ENCODE measurements around the gene LDLRAD3.
"Not testable (repeated sequence)": the region's sequence is repeated elsewhere in the genome, so short reads cannot be mapped to it uniquely, and the experiment has no call there.

Gene LDLRAD3

DNA sequence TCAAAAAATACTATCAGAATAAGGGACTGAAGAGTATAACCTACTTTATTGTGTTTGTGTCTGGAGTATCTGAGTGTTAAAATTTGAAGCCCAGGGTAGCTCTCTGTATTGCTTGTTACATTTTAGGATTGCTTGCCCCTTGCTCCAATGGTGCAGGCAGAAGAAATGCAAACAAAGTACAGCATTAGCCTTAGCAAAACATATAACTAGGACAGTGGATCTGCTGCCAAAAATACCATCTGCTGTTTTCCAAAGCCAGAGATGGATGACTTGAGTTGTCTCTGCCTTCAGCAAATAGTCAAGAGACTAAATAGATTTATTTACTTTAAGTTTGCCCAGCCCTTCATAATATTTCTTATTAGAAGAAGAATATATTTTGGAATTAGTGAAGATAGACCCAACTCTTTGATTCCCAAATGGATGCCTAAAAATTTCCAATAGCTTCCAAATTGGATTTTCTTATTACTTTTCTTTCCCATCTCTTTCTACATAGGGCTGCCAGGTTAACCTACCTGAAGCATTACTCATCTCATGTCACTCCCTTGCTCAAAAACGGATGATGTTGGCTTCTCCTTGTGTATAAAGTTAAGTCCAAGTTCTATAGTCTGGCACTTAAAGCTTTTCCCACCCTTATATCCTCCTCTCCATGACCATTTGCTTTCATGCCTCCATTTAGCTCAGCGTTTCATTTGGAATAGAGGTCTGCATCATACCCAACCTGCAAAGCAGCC, 66.3 kb downstream of the LDLRAD3 start:
- peaks cover 18% of the 10 kb centered on the region for H3K4me1 ChIP-seq (ENCODE audit: control insufficient read depth, insufficient read depth, low read length)
- H3K36me3 ChIP-seq (ENCODE audit: control insufficient read depth, insufficient read depth, low read length), result no peaks in the 10 kb centered on the region
- no peak overlapping the region for H3K4me3 ChIP-seq (ENCODE audit: low read depth, low read length)
- no peaks in the 10 kb centered on the region for H3K27me3 ChIP-seq (ENCODE audit: control insufficient read depth, insufficient read depth, low read length)
- H3K9me3 ChIP-seq (ENCODE audit: control insufficient read depth, insufficient read depth, low read length), result no peaks in the 10 kb centered on the region
- H3K27ac ChIP-seq (ENCODE audit: low read depth, low read length), result no peak overlapping the region
- H3K9ac ChIP-seq (ENCODE audit: low read depth, low read length), result no peak overlapping the region

DNA sequence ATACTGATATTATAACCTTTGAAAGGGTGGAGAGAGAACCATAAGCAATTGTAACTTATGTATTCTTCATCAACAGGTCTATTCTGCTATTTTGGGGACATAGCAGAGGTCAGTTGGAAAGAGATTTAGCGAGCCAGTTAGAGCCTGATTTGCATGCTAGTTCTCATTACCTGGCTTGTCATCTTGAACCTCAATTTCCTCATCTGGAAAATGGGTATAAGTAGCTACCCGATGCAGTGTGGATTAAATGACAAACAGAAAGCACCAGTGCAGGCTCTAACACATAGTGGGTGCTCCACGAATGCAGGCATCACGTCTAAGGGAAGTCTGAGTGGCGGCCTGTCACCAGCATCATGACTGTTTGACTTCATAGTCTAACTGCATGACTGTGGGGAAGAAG, 67.7 kb downstream of the LDLRAD3 start:
- Histone ChIP-seq H3K9ac (ENCODE audit: low read depth, low read length) (no peak overlapping the region), H3K4me3 (ENCODE audit: low read depth, low read length) (no peak overlapping the region), H3K27me3 (ENCODE audit: control insufficient read depth, insufficient read depth, low read length) (no peaks in the 10 kb centered on the region), H3K9me3 (ENCODE audit: control insufficient read depth, insufficient read depth, low read length) (no peaks in the 10 kb centered on the region), H3K27ac (ENCODE audit: low read depth, low read length) (no peak overlapping the region), H3K36me3 (ENCODE audit: control insufficient read depth, insufficient read depth, low read length) (no peaks in the 10 kb centered on the region), H3K4me1 (ENCODE audit: control insufficient read depth, insufficient read depth, low read length) (peaks cover 18% of the 10 kb centered on the region)

- no peak overlapping the region for H3K27ac ChIP-seq (ENCODE audit: low read depth, low read length)
- peaks cover 18% of the 10 kb centered on the region for H3K4me1 ChIP-seq (ENCODE audit: control insufficient read depth, insufficient read depth, low read length)
- H3K9ac ChIP-seq (ENCODE audit: low read depth, low read length), result no peak overlapping the region
- H3K4me3 ChIP-seq (ENCODE audit: low read depth, low read length), result no peak overlapping the region
- no peaks in the 10 kb centered on the region for H3K9me3 ChIP-seq (ENCODE audit: control insufficient read depth, insufficient read depth, low read length)
- no peaks in the 10 kb centered on the region for H3K36me3 ChIP-seq (ENCODE audit: control insufficient read depth, insufficient read depth, low read length)
- H3K27me3 ChIP-seq (ENCODE audit: control insufficient read depth, insufficient read depth, low read length), result no peaks in the 10 kb centered on the region
These were observed 68.6 kb downstream of the LDLRAD3 start for GRCh38 chr11:36012455-36012854.

DNA sequence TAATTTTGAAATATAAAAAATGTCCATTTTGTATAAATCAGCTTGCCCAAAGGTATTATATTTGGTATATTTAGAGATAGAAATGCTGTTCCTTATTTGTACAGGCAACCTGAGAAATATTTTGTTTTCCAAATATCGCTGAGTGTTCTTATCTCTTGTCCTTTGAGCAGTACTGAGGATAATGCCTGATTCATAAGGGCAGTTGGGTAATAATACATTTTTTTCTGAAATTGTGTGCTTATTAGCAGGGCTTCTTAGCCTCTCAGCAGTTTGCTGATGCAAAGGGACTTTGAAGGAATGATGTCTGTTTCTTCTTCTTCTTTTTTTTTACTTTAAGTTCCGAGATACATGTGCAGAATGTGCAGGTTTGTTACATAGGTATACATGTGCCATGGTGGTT, 69.1 kb downstream of the LDLRAD3 start:
- Histone ChIP-seq H3K9ac (ENCODE audit: low read depth, low read length) (no peak overlapping the region), H3K36me3 (ENCODE audit: control insufficient read depth, insufficient read depth, low read length) (no peaks in the 10 kb centered on the region), H3K4me1 (ENCODE audit: control insufficient read depth, insufficient read depth, low read length) (peaks cover 18% of the 10 kb centered on the region), H3K27ac (ENCODE audit: low read depth, low read length) (no peak overlapping the region), H3K9me3 (ENCODE audit: control insufficient read depth, insufficient read depth, low read length) (no peaks in the 10 kb centered on the region), H3K4me3 (ENCODE audit: low read depth, low read length) (no peak overlapping the region), H3K27me3 (ENCODE audit: control insufficient read depth, insufficient read depth, low read length) (no peaks in the 10 kb centered on the region)

GRCh38 chr11:36013446-36013845, 69.6 kb downstream of the LDLRAD3 start:
- H3K27ac ChIP-seq (ENCODE audit: low read depth, low read length); H3K36me3 ChIP-seq (ENCODE audit: control insufficient read depth, insufficient read depth, low read length): not testable (repeated sequence)
- H3K4me1 ChIP-seq (ENCODE audit: control insufficient read depth, insufficient read depth, low read length), result peaks cover 16% of the 10 kb centered on the region

GRCh38 chr11:36013950-36014897, 70.4 kb downstream of the LDLRAD3 start:
- Histone ChIP-seq H3K27ac (ENCODE audit: low read depth, low read length) (no peak overlapping the region), H3K4me1 (ENCODE audit: control insufficient read depth, insufficient read depth, low read length) (peaks cover 8% of the 10 kb centered on the region), H3K36me3 (ENCODE audit: control insufficient read depth, insufficient read depth, low read length) (no peaks in the 10 kb centered on the region)

More at GRCh38 chr11:36013446-36013845, 69.6 kb downstream of the LDLRAD3 start:
- H3K9ac ChIP-seq (ENCODE audit: low read depth, low read length); H3K27me3 ChIP-seq (ENCODE audit: control insufficient read depth, insufficient read depth, low read length); H3K4me3 ChIP-seq (ENCODE audit: low read depth, low read length); H3K9me3 ChIP-seq (ENCODE audit: control insufficient read depth, insufficient read depth, low read length): not testable (repeated sequence)

DNA sequence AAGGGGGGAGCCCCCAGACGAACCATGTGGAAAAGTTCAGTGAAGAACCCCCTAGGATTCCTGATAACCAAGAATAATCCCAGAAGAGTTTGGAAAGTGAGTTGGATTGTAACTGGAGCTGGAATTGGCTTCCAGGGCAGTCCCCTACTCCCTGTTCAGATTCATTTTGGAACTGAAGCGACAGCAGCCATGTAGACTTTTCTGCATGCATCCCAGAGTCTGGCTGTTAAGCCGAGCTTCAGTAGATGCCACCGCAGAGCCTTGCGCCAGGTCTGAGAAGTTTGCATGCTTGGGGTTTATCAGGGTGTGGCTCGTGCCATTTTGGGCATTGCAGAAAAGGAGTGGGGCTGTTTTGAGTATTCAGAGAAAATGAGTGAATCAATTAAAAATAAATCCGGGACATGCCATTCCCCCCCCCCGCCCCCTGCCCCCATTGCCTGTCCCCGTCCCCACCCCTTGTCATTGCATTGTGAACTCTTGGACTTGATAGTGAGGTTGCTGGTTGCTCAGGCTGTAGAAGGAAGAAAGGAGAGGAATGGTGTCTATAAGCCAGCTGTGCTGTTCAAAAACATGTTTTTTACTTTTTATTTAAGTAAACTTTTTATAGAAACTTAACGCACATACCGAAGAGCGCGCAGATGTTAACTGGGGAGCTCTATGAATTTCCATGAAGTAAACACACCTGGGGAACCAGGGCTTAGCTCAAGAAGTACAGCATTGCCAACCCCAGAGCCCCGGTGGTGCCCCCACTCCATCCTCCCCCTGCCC, 71.2 kb downstream of the LDLRAD3 start:
- Histone ChIP-seq H3K4me1 (ENCODE audit: control insufficient read depth, insufficient read depth, low read length) (no peaks in the 10 kb centered on the region), H3K4me3 (ENCODE audit: low read depth, low read length) (no peak overlapping the region), H3K27ac (ENCODE audit: low read depth, low read length) (no peak overlapping the region), H3K9ac (ENCODE audit: low read depth, low read length) (no peak overlapping the region), H3K36me3 (ENCODE audit: control insufficient read depth, insufficient read depth, low read length) (no peaks in the 10 kb centered on the region), H3K9me3 (ENCODE audit: control insufficient read depth, insufficient read depth, low read length) (no peaks in the 10 kb centered on the region), H3K27me3 (ENCODE audit: control insufficient read depth, insufficient read depth, low read length) (no peaks in the 10 kb centered on the region)

More at GRCh38 chr11:36013950-36014897, 70.4 kb downstream of the LDLRAD3 start:
- no peaks in the 10 kb centered on the region for H3K27me3 ChIP-seq (ENCODE audit: control insufficient read depth, insufficient read depth, low read length)
- no peak overlapping the region for H3K4me3 ChIP-seq (ENCODE audit: low read depth, low read length)
- H3K9me3 ChIP-seq (ENCODE audit: control insufficient read depth, insufficient read depth, low read length), result no peaks in the 10 kb centered on the region
- no peak overlapping the region for H3K9ac ChIP-seq (ENCODE audit: low read depth, low read length)

DNA sequence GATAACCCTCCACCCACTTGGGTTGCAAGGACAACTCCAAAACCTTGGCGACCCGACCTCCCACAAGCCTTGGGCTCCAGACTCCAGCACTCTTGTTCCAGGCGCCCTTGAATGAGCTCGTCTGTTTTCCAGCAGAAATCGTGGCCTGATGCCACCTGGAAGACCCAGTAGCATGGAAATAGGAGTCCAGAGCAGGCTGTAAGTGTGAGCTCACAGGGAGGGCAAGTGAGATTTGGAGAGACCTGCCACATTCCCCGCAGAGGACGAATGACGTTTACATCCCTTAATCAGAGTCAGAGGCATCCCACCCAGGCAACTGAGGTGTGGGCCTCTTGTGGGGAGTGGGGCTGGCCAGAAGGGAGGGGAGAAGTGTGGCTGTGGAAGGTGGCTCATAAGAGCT, 71.9 kb downstream of the LDLRAD3 start:
- H3K27ac ChIP-seq (ENCODE audit: low read depth, low read length), result no peak overlapping the region
- no peak overlapping the region for H3K9ac ChIP-seq (ENCODE audit: low read depth, low read length)
- H3K4me3 ChIP-seq (ENCODE audit: low read depth, low read length), result no peak overlapping the region
- no peaks in the 10 kb centered on the region for H3K36me3 ChIP-seq (ENCODE audit: control insufficient read depth, insufficient read depth, low read length)
- H3K27me3 ChIP-seq (ENCODE audit: control insufficient read depth, insufficient read depth, low read length), result no peaks in the 10 kb centered on the region
- H3K4me1 ChIP-seq (ENCODE audit: control insufficient read depth, insufficient read depth, low read length), result no peaks in the 10 kb centered on the region
- no peaks in the 10 kb centered on the region for H3K9me3 ChIP-seq (ENCODE audit: control insufficient read depth, insufficient read depth, low read length)

GRCh38 chr11:36016263-36016662, 72.4 kb downstream of the LDLRAD3 start:
- Histone ChIP-seq H3K4me1 (ENCODE audit: control insufficient read depth, insufficient read depth, low read length) (no peaks in the 10 kb centered on the region), H3K27ac (ENCODE audit: low read depth, low read length) (no peak overlapping the region), H3K27me3 (ENCODE audit: control insufficient read depth, insufficient read depth, low read length) (no peaks in the 10 kb centered on the region), H3K36me3 (ENCODE audit: control insufficient read depth, insufficient read depth, low read length) (no peaks in the 10 kb centered on the region), H3K9ac (ENCODE audit: low read depth, low read length) (no peak overlapping the region), H3K4me3 (ENCODE audit: low read depth, low read length) (no peak overlapping the region), H3K9me3 (ENCODE audit: control insufficient read depth, insufficient read depth, low read length) (no peaks in the 10 kb centered on the region)

- Histone ChIP-seq H3K36me3 (ENCODE audit: control insufficient read depth, insufficient read depth, low read length) (no peaks in the 10 kb centered on the region), H3K9ac (ENCODE audit: low read depth, low read length) (no peak overlapping the region), H3K4me3 (ENCODE audit: low read depth, low read length) (no peak overlapping the region), H3K4me1 (ENCODE audit: control insufficient read depth, insufficient read depth, low read length) (no peaks in the 10 kb centered on the region), H3K27me3 (ENCODE audit: control insufficient read depth, insufficient read depth, low read length) (no peaks in the 10 kb centered on the region), H3K9me3 (ENCODE audit: control insufficient read depth, insufficient read depth, low read length) (no peaks in the 10 kb centered on the region), H3K27ac (ENCODE audit: low read depth, low read length) (no peak overlapping the region)
These were observed 72.8 kb downstream of the LDLRAD3 start for GRCh38 chr11:36016709-36017108.
